OCI-M1 (cell line): ENCODE data around the gene KLHL24.
"Not testable (repeated sequence)": the region's sequence is repeated elsewhere in the genome, so short reads cannot be mapped to it uniquely, and the experiment has no call there.

ENCODE experiments used
- DNase-seq: peaks from one replicate; lab custom pipeline; 2025; lab: John Stamatoyannopoulos, UW

The KLHL24 gene

GRCh38 chr3:183636221-183637105 is 1.0 kb downstream of the KLHL24 start:
- peak; percentile 94 for DNase-seq

DNA sequence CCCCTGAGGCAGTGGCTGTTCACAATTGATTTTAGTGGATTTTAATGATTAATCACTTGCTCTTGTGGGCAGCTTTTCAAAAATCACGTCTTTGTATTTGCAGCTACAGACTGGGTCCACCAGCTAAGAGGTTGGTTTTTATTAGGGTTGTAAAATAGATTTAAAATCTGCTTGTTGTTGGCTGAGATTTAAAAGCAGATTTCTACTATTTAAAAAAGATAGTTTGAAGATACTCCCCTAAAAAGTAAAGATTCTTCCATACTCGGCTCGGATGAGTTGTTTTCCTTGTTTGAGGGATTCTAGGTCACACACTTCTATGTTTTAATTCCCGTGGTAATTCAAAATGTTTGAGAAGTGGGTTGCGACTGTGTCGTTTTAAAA is 1.7 kb downstream of the KLHL24 start:
- no peak for DNase-seq

DNA sequence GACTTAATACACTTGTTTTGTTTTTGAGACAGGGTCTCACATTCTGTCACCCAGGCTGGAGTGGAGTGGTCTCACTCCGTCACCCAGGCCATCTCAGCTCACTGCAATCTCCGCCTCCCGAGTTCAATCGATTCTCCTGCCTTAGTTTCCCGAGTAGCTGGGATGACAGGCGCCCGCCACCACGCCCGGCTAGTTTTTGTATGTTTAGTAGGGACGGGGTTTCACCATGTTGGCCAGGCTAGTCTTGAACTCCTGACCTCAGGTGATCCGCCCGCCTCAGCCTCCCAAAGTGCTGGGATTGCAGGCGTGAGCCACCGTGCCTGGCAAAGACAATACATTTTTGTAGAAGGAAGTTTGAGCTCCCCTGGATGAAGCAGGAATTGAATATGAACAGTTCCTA is 2.2 kb downstream of the KLHL24 start:
- DNase-seq = not testable (repeated sequence)

DNA sequence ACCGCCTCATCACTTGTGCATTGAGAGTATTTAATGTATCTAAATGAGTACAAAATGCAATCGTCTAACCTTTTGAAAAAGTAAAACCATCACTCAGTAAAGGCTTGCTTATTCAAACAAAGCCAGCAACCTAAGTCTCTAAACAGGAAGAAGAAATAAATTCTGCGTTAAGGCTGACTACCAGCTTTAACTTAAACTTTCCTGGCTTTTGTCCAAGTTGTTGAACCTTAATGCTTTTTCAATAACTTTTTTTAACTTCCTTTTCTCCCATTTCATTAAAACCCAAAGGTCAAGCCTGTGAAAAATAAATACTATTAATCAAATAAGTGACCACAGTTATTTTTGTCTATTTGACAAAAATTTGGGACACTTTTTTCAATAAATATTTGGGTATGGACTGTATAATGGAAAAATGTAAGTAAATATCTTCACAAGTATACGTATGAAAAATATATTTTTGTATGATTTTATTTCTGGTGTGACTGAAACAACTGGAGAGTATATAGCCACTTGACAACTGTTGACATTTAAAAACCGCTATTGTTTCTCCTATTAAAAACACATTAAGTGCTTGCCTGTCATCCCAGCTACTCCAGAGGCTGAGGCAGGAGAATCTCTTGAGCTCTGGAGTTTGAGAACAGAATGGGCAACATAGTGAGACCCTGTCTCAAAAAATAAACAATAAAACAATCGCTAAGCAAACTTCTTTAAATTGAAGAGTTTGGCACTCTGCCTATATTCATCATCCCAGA is 2.9 kb downstream of the KLHL24 start:
- no peak for DNase-seq

- DNase-seq = not testable (repeated sequence)
These were observed 5.2 kb downstream of the KLHL24 start for GRCh38 chr3:183640635-183641034.

DNA sequence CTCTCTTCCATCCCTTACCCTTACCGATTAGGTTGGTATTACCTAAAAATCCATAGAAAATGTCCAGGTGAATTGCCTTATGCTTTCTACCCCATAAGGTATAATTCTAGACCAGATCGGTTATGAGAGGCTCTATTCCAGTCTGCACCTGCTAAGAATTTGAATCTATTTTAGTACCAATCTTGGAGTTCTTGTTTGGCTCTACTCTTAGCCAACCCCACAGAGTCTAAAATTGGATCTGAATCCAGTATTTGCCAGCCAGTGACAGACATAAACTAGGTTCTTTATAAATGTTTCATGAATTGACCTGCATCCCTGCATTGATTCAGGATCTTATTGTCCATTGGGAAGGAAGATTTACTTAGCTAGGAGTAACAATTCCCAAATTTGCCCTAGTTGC is 6.5 kb downstream of the KLHL24 start:
- no peak for DNase-seq

DNA sequence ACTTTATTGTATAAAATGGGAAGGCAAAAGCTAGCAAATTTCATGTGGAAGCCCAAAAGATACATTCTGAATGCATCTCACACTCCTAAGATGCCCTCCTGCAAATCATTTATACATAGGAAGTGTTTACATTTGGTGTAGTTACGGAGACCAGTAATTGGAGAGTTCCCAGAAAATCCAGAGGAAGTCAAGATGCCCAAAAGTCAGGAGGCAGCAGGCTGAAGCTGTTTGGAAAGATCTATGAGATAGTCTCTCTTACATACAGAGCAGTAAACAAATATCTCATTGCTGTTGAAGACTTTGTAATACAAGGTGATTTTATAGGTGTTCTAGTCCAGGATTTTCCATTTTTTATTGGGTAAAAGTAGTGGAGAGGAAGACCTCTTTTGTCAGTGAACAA is 8.8 kb downstream of the KLHL24 start:
- no peak for DNase-seq

GRCh38 chr3:183645254-183645653 is 9.8 kb downstream of the KLHL24 start:
- no peak for DNase-seq

DNA sequence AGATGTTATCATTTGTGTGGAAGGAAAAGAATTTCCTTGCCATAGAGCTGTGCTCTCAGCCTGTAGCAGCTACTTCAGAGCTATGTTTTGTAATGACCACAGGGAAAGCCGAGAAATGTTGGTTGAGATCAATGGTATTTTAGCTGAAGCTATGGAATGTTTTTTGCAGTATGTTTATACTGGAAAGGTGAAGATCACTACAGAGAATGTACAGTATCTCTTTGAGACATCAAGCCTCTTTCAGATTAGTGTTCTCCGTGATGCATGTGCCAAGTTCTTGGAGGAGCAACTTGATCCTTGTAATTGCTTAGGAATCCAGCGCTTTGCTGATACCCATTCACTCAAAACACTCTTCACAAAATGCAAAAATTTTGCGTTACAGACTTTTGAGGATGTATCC is 15.1 kb downstream of the KLHL24 start:
- no peak for DNase-seq

DNA sequence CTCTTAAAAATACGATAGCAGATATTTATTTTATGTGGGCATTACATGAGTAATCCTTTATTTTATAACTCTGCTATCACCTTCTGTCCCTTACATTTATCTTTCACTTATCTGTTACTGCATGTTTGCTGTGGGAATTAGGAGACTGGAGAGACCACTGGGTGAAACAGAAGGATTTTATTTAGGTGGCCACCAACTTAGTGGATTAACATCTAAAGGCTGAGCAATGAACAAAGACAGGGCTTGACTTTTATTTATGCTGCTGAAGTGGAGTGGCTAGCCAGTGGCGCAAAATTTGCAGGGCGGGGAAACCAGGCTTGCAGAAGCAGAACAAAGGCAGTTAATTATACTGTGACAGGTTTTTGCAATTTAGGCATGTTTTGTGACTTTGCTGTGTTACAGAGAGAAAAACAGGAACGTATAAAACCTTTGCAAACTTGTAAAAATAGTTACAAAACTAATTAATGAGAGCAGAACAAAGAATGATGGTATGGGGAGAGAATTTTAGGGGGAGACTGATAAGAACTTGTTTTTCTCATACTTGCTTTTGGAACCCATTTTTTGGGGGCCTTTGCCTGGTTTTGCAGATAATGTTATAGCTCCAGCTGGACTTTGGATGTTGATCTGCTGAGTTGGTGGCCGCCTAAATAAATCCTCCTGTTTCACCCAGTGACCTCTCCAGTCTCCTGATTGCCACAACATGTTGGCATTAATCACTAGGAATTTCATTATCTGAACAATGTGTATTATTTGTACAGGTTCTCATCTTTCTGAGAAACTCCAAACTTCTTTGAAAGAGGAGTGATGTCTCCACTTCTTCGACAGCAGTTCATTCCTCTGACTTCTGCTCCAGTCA is 18.0 kb downstream of the KLHL24 start:
- peak; percentile 40 for DNase-seq

- DNase-seq = no peak
These were observed 19.3 kb downstream of the KLHL24 start for GRCh38 chr3:183654727-183655126.

GRCh38 chr3:183662099-183662498 is 26.7 kb downstream of the KLHL24 start:
- no peak for DNase-seq

DNA sequence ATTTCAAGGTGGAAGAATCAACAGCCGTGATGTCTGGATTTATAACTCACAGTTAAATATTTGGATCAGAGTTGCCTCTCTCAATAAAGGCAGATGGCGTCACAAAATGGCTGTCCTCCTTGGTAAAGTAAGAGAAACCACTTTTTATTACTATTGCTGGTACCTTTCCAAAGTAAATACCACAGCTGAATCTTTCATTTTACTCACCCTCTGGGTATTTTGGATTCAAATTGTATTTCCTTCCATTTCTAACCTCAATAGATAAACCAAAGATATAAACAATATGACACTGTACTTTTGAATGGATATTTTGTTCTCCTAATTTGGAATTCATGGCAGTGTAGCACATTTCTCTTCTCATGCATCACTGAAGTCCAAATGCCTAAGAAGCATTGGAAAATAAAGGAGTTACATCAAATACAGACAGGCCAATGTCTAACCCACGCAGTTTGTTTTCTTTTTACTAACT is 29.5 kb downstream of the KLHL24 start:
- no peak for DNase-seq

- DNase-seq = no peak
These were observed 44.6 kb downstream of the KLHL24 start for GRCh38 chr3:183680061-183680460.

GRCh38 chr3:183687705-183688104 is 52.3 kb downstream of the KLHL24 start:
- no peak for DNase-seq

- DNase-seq = no peak
These were observed 53.5 kb downstream of the KLHL24 start for GRCh38 chr3:183688874-183689273.

- not testable (repeated sequence) for DNase-seq
These were observed 54.2 kb downstream of the KLHL24 start for GRCh38 chr3:183689621-183690020.

DNA sequence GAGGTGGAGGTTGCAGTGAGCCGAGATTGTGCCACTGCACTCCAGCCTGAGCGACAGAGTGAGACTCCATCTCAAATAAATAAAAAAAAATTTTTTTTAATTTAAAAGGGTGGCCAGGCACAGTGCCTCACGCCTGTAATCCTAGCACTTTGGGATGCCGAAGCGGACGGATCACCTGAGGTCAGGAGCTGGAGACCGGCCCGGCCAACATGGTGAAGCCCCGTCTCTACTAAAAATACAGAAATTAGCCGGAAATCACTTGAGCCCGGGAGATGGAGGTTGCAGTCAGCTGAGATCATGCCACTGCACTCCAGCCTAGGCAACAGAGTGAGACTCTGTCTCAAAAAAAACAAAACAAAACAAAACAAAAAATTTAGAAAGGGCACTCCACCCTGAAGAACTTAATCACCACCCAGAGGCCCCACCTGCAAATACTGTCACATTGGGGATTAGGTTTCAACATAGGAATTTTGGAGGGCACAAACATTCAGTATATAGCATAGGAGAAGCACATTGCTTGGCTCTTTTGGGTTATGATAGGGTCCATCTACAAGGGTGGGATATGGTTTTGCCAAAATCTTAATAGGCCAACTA is 55.1 kb downstream of the KLHL24 start:
- no peak for DNase-seq

DNA sequence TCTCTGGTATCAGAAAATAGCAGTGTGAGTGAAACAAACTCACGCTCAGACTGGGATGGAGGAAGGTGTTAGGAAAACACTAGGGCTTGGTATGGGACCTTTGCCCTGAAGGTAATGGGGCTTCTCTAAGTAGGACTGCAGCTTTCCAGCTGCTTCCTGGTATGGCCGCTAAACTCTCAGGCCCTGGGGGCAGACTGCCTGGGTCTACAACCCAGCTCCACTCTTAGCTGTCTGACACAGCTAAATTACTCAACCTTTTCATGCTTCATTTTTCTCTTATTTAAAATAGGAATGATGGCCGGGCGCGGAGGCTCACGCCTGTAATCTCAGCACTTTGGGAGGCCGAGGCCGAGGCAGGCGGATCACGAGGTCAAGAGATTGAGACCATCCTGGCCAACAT is 57.0 kb downstream of the KLHL24 start:
- DNase-seq = no peak

DNA sequence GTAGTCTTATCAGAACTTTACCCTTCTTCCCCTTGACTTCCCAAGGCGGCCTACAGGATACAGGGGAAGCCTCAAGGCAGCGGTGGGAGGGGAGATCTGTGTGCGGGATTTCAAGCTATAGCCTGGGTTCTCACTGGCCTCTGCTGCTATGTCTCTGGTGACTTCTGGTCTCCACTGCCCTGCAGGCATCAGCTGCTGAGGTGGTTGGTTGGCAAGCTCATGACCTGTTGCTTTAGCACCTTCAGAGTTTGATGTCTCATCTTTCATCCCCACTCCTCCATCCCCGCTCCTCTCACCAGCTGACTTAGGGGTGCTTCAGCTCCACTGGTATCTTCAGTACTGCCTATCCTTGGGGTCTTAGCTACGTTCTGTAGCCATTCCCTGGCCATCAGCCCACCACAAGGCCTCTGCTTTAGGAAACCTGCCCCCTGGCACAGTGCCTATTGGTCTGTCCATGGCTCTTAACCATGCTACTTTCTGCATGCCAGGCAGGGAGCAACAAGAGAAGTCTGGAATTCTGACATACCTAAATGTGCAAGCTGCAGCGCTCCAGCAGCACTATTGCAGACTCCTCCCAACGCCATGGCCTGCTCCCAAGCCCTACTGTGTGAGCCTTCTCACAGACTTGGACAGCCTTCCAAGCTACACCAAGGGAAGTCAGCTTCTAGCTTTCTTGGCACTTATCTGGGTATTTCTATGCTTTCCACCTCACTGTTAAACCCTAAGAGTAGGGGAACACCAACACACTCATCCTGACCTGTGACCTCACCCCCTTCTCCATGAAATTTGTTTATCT is 60.3 kb downstream of the KLHL24 start:
- DNase-seq = no peak

- DNase-seq = no peak
These were observed 61.7 kb downstream of the KLHL24 start for GRCh38 chr3:183697123-183697609.
